ENCODE measurements around the gene MIB1.

DNA sequence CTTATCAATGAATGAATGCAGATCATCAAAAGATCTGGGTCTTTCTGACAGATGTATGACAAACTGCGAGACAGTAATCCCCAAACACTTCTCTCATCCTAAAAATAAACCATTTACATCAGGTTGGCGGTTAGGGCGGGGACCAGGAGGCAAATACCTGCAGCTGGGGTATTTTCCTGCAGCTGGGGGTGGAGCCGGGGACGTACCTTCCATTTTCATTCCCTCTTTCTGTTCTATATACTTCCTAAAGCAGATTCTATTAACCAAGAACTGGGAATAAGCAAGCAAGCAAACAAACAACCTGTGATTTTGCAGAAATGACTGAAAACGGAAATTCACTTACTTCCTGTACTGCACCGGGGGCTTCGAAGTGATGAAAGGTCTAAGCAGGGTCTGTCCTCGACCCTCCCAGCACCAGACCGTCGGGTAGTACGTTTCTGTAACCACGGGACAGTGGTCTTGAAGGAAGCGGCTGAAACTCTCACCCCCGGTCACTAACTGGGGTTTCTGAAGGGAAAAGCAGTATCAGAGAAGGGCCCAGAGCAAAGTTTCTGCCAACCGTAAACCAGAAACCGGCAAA lies 37.3 kb upstream of the MIB1 start:
- TF ChIP-seq, protein P1, sequence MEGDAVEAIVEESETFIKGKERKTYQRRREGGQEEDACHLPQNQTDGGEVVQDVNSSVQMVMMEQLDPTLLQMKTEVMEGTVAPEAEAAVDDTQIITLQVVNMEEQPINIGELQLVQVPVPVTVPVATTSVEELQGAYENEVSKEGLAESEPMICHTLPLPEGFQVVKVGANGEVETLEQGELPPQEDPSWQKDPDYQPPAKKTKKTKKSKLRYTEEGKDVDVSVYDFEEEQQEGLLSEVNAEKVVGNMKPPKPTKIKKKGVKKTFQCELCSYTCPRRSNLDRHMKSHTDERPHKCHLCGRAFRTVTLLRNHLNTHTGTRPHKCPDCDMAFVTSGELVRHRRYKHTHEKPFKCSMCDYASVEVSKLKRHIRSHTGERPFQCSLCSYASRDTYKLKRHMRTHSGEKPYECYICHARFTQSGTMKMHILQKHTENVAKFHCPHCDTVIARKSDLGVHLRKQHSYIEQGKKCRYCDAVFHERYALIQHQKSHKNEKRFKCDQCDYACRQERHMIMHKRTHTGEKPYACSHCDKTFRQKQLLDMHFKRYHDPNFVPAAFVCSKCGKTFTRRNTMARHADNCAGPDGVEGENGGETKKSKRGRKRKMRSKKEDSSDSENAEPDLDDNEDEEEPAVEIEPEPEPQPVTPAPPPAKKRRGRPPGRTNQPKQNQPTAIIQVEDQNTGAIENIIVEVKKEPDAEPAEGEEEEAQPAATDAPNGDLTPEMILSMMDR (conservative IDR thresholded peaks at IDR 0.05; ENCODE audit: low read depth, low read length), result no peak
- TF ChIP-seq EZH2 (IDR thresholded peaks at IDR 0.05; ENCODE audit: borderline replicate concordance, low read depth, low read length, poor library complexity, severe bottlenecking), result no peak
